ENCODE measurements around the gene CRIM1. TPM values are rescaled to one million over a fixed set of nuclear protein-coding genes. Genes with fewer than 3 reads are reported as not detected.
"Not testable (repeated sequence)": the region's sequence is repeated elsewhere in the genome, so short reads cannot be mapped to it uniquely, and the experiment has no call there.

The CRIM1 gene
- total RNA-seq, 4 donors from 2014 or later, result 16.4 to 107 (median 29.9) TPM

- DNase-seq, result no peak
- H3K4me1 ChIP-seq, result peaks cover 5 to 93% (median 28%) of the 10 kb centered on the region in 3 donors
- no peaks in the 10 kb centered on the region for H3K27me3 ChIP-seq
- 29% methylated on average over 1 of the region's 1 CpG for WGBS, 2 donors
- TF ChIP-seq POLR2A (IDR thresholded peaks at IDR 0.05) (no peak), CTCF (IDR thresholded peaks at IDR 0.05) (no peak)
- intact Hi-C loops (cut with DNase I), result loop anchor here (10.0 kb wide), 1 partner anchor 94 kb away; no protein-coding TSS in a partner anchor
- H3K27ac ChIP-seq, result peak overlapping the region in 3 of 4 donors; percentile 2 to 93 (median 58)
- no peaks in the 10 kb centered on the region for H3K9me3 ChIP-seq
- no peaks in the 10 kb centered on the region for H3K36me3 ChIP-seq
- peak overlapping the region in 1 of 4 donors; percentile 14 for H3K4me3 ChIP-seq
Measured at GRCh38 chr2:36360834-36361233, 5.3 kb downstream of the CRIM1 start.

- no peak overlapping the region for H3K4me3 ChIP-seq
- DNase-seq, result no peak
- WGBS, 2 donors, result 51 to 63% methylated on average over 3 of the region's 3 CpGs
- intact Hi-C loops (cut with DNase I), result loop anchor here (10.0 kb wide), 1 partner anchor 93 kb away; no protein-coding TSS in a partner anchor
- peaks cover 5 to 98% (median 29%) of the 10 kb centered on the region in 3 donors for H3K4me1 ChIP-seq
- no peaks in the 10 kb centered on the region for H3K9me3 ChIP-seq
- peak overlapping the region in 3 of 4 donors; percentile 23 to 58 (median 35) for H3K27ac ChIP-seq
- H3K36me3 ChIP-seq, result no peaks in the 10 kb centered on the region
- TF ChIP-seq POLR2A (IDR thresholded peaks at IDR 0.05), result no peak
- TF ChIP-seq CTCF (IDR thresholded peaks at IDR 0.05), result no peak
- no peaks in the 10 kb centered on the region for H3K27me3 ChIP-seq
Measured at GRCh38 chr2:36361396-36361795, 5.8 kb downstream of the CRIM1 start.

GRCh38 chr2:36362291-36362690, 6.7 kb downstream of the CRIM1 start:
- no peak for TF ChIP-seq CTCF (IDR thresholded peaks at IDR 0.05)
- no peak for TF ChIP-seq POLR2A (IDR thresholded peaks at IDR 0.05)
- no peaks in the 10 kb centered on the region for H3K27me3 ChIP-seq
- no peaks in the 10 kb centered on the region for H3K36me3 ChIP-seq
- peak overlapping the region; percentile 23 to 58 (median 35) for H3K27ac ChIP-seq
- no peaks in the 10 kb centered on the region for H3K9me3 ChIP-seq
- DNase-seq, result no peak
- peaks cover 5 to 98% (median 37%) of the 10 kb centered on the region in 3 donors for H3K4me1 ChIP-seq
- intact Hi-C loops (cut with DNase I), result loop anchor here (10.0 kb wide), 1 partner anchor 93 kb away; no protein-coding TSS in a partner anchor
- 16 to 24% methylated on average over 3 of the region's 3 CpGs for WGBS, 2 donors
- peak overlapping the region in 1 of 4 donors; percentile 22 for H3K4me3 ChIP-seq

GRCh38 chr2:36363085-36363484, 7.5 kb downstream of the CRIM1 start:
- peaks cover 6 to 98% (median 44%) of the 10 kb centered on the region in 3 donors for H3K4me1 ChIP-seq
- not testable (repeated sequence) for H3K27me3 ChIP-seq, H3K4me3 ChIP-seq, H3K9me3 ChIP-seq, H3K36me3 ChIP-seq, DNase-seq
- intact Hi-C loops (cut with DNase I), result loop anchor here (10.0 kb wide), 1 partner anchor 92 kb away; no protein-coding TSS in a partner anchor
- H3K27ac ChIP-seq, result peak overlapping the region; percentile 23 to 58 (median 35)
- 89 to 93% methylated on average over 1 to 2 of the region's 2 CpGs for WGBS, 2 donors

- H3K4me3 ChIP-seq, result no peak overlapping the region
- H3K9me3 ChIP-seq, result no peaks in the 10 kb centered on the region
- no peak for DNase-seq
- intact Hi-C loops (cut with DNase I), result loop anchor here (10.0 kb wide), 1 partner anchor 88 kb away; no protein-coding TSS in a partner anchor
- peaks cover 22 to 98% (median 71%) of the 10 kb centered on the region in 3 donors for H3K4me1 ChIP-seq
- no peaks in the 10 kb centered on the region for H3K36me3 ChIP-seq
- peak overlapping the region in 2 of 4 donors; percentile 71 to 81 for H3K27ac ChIP-seq
- no peaks in the 10 kb centered on the region for H3K27me3 ChIP-seq
- TF ChIP-seq CTCF (IDR thresholded peaks at IDR 0.05) (no peak), POLR2A (IDR thresholded peaks at IDR 0.05) (no peak)
- 39 to 49% methylated on average over 3 of the region's 3 CpGs for WGBS, 2 donors
Measured at GRCh38 chr2:36366491-36367120, 11.0 kb downstream of the CRIM1 start.
